Measurements from ENCODE around the gene PTPN9.

Gene PTPN9

DNA sequence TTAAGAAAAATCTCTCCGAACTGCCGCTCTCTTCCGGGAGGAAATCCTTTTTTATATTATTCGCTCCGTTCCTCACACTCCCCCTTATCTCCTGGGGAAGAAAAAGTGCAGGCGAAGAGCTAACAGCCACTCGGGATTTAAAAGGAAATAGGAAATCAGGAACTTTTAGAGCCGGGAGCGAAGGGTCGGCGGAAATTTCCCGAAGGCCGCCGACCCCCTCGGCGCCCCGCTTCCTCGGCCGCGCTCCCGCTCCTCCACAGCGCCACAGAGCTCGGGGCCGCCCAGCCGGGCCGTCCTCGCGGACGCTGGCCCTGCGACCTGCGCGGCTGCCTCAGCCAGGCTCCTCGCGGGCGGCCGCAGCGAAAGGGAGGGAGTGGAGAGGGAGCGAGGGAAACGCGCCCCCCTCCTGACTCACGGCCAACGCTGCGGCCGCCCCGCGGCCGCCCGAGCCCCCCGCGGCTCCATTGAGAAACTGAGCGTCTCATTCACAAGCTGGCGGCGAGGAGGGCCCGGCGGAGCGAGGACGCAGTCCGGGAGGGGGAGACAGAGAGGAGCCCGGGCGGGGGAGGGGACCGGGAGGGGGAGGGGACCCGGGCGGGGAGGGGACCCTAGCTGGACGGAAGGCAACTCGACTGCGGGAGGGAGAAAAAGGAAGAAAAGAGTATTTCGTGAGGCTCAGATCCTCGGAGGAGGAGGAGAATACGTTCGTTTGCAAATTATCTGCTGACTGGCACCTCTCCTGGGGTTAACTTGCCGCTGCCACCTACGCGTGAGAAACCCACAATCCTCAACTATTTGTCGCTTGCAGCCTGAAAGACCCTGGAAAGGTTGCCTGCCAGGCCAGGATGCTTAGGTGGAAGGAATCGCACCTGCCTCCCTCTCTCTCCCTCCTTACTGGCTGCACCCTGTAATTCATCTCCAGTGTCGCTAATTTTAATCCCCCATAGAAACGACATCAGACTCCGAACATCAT is at the start of gene PTPN9:
TSS of gene PTPN9 (minus strand) at position 368 of the 973 bp plus-strand sequence. CDS start 539 bp downstream, outside the sequence.
- POLR2A ChIA-PET, result interaction anchor here (0.6 to 2.7 kb wide), 10 partner anchors 9 to 210 kb away, joined by 3 to 51 read pairs (median 4); partner anchors contain the start of genes IMP3, MAN2C1, SIN3A and SNX33
- peak; percentile 85 for DNase-seq (ENCODE audit: extremely low spot score)
- CTCF ChIA-PET, result interaction anchor here (0.7 to 1.1 kb wide), 3 partner anchors 70 to 200 kb away, joined by 3 to 4 read pairs (median 3); no protein-coding TSS in a partner anchor
- TF ChIP-seq ELF4 (IDR thresholded peaks at IDR 0.05) (no peak), NFRKB (IDR thresholded peaks at IDR 0.05) (no peak), FOXM1 (IDR thresholded peaks at IDR 0.05; ENCODE audit: borderline replicate concordance) (0 out of 2 replicates have a peak, but pooled peaks have one; percentile 9)

GRCh38 chr15:75625542-75626347 is 46.6 kb upstream of the PTPN9 start, which contains the start of gene SNUPN:
TSS of gene SNUPN (minus strand) at chr15:75625725. CDS start at chr15:75621051, 4,674 bp downstream.
- CTCF ChIA-PET, result interaction anchor here (0.6 to 1.3 kb wide), 5 partner anchors 9 to 47 kb away, joined by 3 to 8 read pairs (median 3); partner anchors contain the start of gene SNX33
- POLR2A ChIA-PET, result interaction anchor here (0.9 to 3.6 kb wide), 16 partner anchors 9 to 588 kb away, joined by 3 to 93 read pairs (median 4); partner anchors contain the start of genes IMP3, MAN2C1, SIN3A and SNX33

DNA sequence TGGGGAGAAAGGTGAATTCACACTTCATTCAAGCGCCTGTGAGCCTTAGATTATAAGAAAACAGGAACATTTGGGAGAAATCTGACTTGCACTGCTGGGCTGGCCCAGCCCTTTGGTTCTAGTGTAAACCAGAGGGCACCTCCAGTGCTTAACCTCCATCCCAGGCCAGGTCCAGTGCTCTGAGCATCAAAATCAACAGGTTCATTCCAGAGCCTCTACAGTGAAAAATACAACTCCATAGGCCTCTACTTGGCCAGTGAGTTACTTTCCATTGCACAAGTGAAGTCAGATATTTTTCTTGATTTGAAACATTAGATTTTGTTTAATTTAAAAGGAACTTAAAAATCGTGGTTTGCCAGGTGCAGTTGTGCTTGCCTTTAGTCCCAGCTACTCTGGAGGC is 43.4 kb upstream of the PTPN9 start:
- DNase-seq (ENCODE audit: extremely low spot score), result no peak
- CTCF ChIA-PET, result no interaction called here
- TF ChIP-seq SUZ12 (IDR thresholded peaks at IDR 0.05), result no peak
- no peak for TF ChIP-seq NFRKB (IDR thresholded peaks at IDR 0.05)
- no peak for TF ChIP-seq ELF4 (IDR thresholded peaks at IDR 0.05)
- no peak for TF ChIP-seq CTBP1 (IDR thresholded peaks at IDR 0.05; ENCODE audit: borderline replicate concordance)
- TF ChIP-seq ARNT (IDR thresholded peaks at IDR 0.05), result no peak
- TF ChIP-seq SP1 (IDR thresholded peaks at IDR 0.05), result no peak
- TF ChIP-seq BHLHE40 (IDR thresholded peaks at IDR 0.05; ENCODE audit: borderline replicate concordance), result no peak

More at GRCh38 chr15:75625542-75626347, 46.6 kb upstream of the PTPN9 start, which contains the start of gene SNUPN:
- peak; percentile 98 for DNase-seq (ENCODE audit: extremely low spot score)
- TF ChIP-seq NFRKB (IDR thresholded peaks at IDR 0.05) (no peak), L3MBTL2 (conservative IDR thresholded peaks at IDR 0.05) (peak; percentile 49; the same call in 1 of the 2 replicates), ARNT (IDR thresholded peaks at IDR 0.05) (no peak), HDGF (IDR thresholded peaks at IDR 0.05; ENCODE audit: borderline replicate concordance) (peak; percentile 83; the same call in 1 of the 2 replicates), ELF4 (IDR thresholded peaks at IDR 0.05) (peak; percentile 65), FOXM1 (IDR thresholded peaks at IDR 0.05; ENCODE audit: borderline replicate concordance) (peak; percentile 75)

DNA sequence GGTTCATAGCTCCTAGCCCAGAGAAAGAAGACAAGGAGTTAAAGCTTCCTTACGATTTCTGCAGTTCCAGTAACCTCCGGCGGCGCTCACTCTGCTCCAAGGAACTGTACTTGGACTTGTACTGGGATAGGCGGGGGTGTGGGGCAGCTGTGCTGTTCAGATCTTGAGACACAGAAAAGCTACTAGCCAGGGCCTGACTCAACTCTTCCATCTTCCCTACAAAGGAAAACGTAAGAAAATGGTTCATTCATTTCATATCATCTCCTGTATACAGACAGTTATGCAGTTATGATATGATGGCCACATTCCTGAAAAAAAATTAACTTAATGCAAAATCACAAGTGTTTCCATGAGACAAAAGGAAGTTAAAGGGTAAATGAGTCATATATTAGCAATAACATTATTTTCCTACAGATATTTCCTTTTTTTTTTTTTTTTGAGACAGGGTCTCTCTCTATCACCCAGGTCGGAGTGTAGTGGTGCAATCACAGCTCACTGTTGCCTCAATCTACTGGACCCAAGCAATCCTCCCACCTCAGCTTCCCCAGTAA is 41.8 kb upstream of the PTPN9 start:
- TF ChIP-seq ZNF384 (IDR thresholded peaks at IDR 0.05), result no peak
- TF ChIP-seq PKNOX1 (IDR thresholded peaks at IDR 0.05), result no peak
- no peak for TF ChIP-seq SP1 (IDR thresholded peaks at IDR 0.05)
- TF ChIP-seq FOXA1 (IDR thresholded peaks at IDR 0.05), result no peak
- no peak for TF ChIP-seq NFRKB (IDR thresholded peaks at IDR 0.05)
- no peak for TF ChIP-seq FOXM1 (IDR thresholded peaks at IDR 0.05; ENCODE audit: borderline replicate concordance)
- no peak for TF ChIP-seq BHLHE40 (IDR thresholded peaks at IDR 0.05; ENCODE audit: borderline replicate concordance)
- no peak for TF ChIP-seq ELF4 (IDR thresholded peaks at IDR 0.05)
- TF ChIP-seq FOXK2 (IDR thresholded peaks at IDR 0.05), result no peak
- TF ChIP-seq HDGF (IDR thresholded peaks at IDR 0.05; ENCODE audit: borderline replicate concordance), result no peak
- no peak for TF ChIP-seq TARDBP (IDR thresholded peaks at IDR 0.05)
- TF ChIP-seq LEF1 (IDR thresholded peaks at IDR 0.05; ENCODE audit: borderline replicate concordance), result no peak
- CTCF ChIA-PET, result no interaction called here
- DNase-seq (ENCODE audit: extremely low spot score), result no peak
- POLR2A ChIA-PET, result interaction anchor here (1.1 to 1.7 kb wide), 4 partner anchors 19 to 169 kb away, joined by 3 to 7 read pairs (median 6); partner anchors contain the start of genes IMP3, SIN3A and SNX33

More for the DNA sequence above, 43.4 kb upstream of the PTPN9 start:
- POLR2A ChIA-PET, result no interaction called here

- ChIA-PET CTCF (no interaction called here), POLR2A (interaction anchor here (1.1 to 2.9 kb wide), 5 partner anchors 20 to 252 kb away, joined by 3 to 10 read pairs (median 7); partner anchors contain the start of genes IMP3, MAN2C1, SIN3A and SNX33)
- DNase-seq (ENCODE audit: extremely low spot score), result no peak
- TF ChIP-seq ZNF384 (IDR thresholded peaks at IDR 0.05) (no peak), NFRKB (IDR thresholded peaks at IDR 0.05) (no peak), FOXM1 (IDR thresholded peaks at IDR 0.05; ENCODE audit: borderline replicate concordance) (no peak)
Observed at GRCh38 chr15:75620058-75620820, 41.1 kb upstream of the PTPN9 start.

DNA sequence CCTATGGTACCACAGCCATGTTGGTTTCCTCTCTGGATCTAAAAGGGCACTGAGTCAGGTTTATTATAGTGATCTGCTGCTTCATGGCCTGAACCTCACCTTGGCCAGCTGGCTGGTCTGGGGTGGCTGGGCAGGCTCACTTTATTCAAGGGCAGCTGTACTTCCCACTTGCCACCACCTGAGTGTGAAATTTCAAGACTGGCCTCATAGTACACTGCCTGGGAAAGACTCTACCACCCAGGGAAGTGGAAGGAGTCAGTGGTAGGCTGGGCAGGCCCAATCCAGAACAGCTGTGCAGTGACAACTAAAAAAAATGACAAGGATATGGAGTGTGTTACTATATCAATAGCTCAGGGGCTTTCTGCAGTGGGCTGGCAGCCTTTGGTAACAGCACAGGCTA is 37.7 kb upstream of the PTPN9 start:
- no peak for DNase-seq (ENCODE audit: extremely low spot score)
- TF ChIP-seq ZNF384 (IDR thresholded peaks at IDR 0.05) (no peak), ARNT (IDR thresholded peaks at IDR 0.05) (no peak), CTBP1 (IDR thresholded peaks at IDR 0.05; ENCODE audit: borderline replicate concordance) (no peak), LEF1 (IDR thresholded peaks at IDR 0.05; ENCODE audit: borderline replicate concordance) (no peak), L3MBTL2 (conservative IDR thresholded peaks at IDR 0.05) (no peak), FOXA1 (IDR thresholded peaks at IDR 0.05) (no peak), BHLHE40 (IDR thresholded peaks at IDR 0.05; ENCODE audit: borderline replicate concordance) (no peak), SUZ12 (IDR thresholded peaks at IDR 0.05) (no peak), TARDBP (IDR thresholded peaks at IDR 0.05) (no peak), FOXM1 (IDR thresholded peaks at IDR 0.05; ENCODE audit: borderline replicate concordance) (no peak), ELF4 (IDR thresholded peaks at IDR 0.05) (no peak), PKNOX1 (IDR thresholded peaks at IDR 0.05) (no peak), SP1 (IDR thresholded peaks at IDR 0.05) (no peak)
- ChIA-PET CTCF (no interaction called here), POLR2A (interaction anchor here (1.4 kb wide), 1 partner anchor 9 kb away, joined by 5 read pairs; the partner anchor contains the start of gene SNUPN)

Data from HEK293T (cell line).